Measurements from ENCODE around the gene NDUFS4. TPM values are rescaled to one million over a fixed set of nuclear protein-coding genes. Genes with fewer than 3 reads are reported as not detected.

The NDUFS4 gene
- total and polyA plus RNA-seq, 9 of the 15 experiments (the other 6 are each of a cell fraction or from before 2014, with no cell fraction given) = 68.7 to 313 (median 113) TPM

DNA sequence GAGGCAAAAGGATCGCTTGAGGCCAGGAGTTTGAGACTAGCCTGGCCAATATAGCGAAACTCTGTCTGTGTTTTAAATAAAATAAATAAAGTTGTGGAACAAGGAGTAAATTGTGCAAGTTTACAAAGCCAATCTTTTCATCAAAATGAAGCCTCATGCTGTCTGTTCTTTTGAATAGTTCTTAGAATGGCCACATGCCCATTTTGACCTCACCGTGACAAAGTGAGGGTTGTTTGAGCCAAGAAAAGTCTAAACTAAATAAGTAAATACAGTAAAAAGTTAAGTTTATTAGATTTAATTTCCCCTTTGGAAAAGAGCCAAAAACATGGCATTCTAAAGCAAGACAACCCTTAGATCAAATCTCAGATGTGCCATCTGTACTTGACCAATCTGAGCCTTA, 165.7 kb downstream of the NDUFS4 start:
- TF ChIP-seq ZNF3 (CRISPR knock-in tag; IDR thresholded peaks at IDR 0.05) (no peak), KLF10 (CRISPR knock-in tag; IDR thresholded peaks at IDR 0.05) (no peak), BRD4 (IDR thresholded peaks at IDR 0.05) (no peak), NFE2L1 (tag; IDR thresholded peaks at IDR 0.05; ENCODE audit: borderline replicate concordance, low read depth) (no peak), GABPB2 (CRISPR knock-in tag; conservative IDR thresholded peaks at IDR 0.05) (no peak), DDX20 (tag; IDR thresholded peaks at IDR 0.05; ENCODE audit: low read depth) (no peak), ZNF644 (tag; IDR thresholded peaks at IDR 0.05; ENCODE audit: low read depth) (no peak), RB1 (IDR thresholded peaks at IDR 0.05; ENCODE audit: low read depth) (no peak), ZNF354B (CRISPR knock-in tag; IDR thresholded peaks at IDR 0.05) (no peak), SOX6 (IDR thresholded peaks at IDR 0.05) (no peak), MTA3 (IDR thresholded peaks at IDR 0.05; ENCODE audit: borderline replicate concordance) (no peak), TAF7 (tag; IDR thresholded peaks at IDR 0.05) (no peak), TCFL5 (CRISPR knock-in tag; conservative IDR thresholded peaks at IDR 0.05) (no peak), SIN3A (IDR thresholded peaks at IDR 0.05; ENCODE audit: borderline replicate concordance in 2 of 2, control insufficient read depth in 1 of 2, low read depth in 2 of 2, low read length in 2 of 2) (no peak), PURB (CRISPR knock-in tag; IDR thresholded peaks at IDR 0.05; ENCODE audit: low read depth) (no peak)
- TF ChIP-seq, protein P1, sequence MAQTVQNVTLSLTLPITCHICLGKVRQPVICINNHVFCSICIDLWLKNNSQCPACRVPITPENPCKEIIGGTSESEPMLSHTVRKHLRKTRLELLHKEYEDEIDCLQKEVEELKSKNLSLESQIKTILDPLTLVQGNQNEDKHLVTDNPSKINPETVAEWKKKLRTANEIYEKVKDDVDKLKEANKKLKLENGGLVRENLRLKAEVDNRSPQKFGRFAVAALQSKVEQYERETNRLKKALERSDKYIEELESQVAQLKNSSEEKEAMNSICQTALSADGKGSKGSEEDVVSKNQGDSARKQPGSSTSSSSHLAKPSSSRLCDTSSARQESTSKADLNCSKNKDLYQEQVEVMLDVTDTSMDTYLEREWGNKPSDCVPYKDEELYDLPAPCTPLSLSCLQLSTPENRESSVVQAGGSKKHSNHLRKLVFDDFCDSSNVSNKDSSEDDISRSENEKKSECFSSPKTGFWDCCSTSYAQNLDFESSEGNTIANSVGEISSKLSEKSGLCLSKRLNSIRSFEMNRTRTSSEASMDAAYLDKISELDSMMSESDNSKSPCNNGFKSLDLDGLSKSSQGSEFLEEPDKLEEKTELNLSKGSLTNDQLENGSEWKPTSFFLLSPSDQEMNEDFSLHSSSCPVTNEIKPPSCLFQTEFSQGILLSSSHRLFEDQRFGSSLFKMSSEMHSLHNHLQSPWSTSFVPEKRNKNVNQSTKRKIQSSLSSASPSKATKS (CRISPR knock-in tag; IDR thresholded peaks at IDR 0.05) = no peak
- TF ChIP-seq, protein P2, sequence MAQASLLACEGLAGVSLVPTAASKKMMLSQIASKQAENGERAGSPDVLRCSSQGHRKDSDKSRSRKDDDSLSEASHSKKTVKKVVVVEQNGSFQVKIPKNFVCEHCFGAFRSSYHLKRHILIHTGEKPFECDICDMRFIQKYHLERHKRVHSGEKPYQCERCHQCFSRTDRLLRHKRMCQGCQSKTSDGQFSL (CRISPR knock-in tag; IDR thresholded peaks at IDR 0.05) = no peak
- TF ChIP-seq, protein P2 (tag; IDR thresholded peaks at IDR 0.05) = no peak
- Histone ChIP-seq H3K36me3 (ENCODE audit: control insufficient read depth, insufficient read depth, low read length) (no peaks in the 10 kb centered on the region), H3K4me2 (ENCODE audit: insufficient read depth, low read length) (no peak overlapping the region), H2AFZ (ENCODE audit: low read depth, low read length) (no peak overlapping the region), H3K27me3 (ENCODE audit: control insufficient read depth in 2 of 2, insufficient read depth in 2 of 2, low read length in 2 of 2) (no peaks in the 10 kb centered on the region), H3K9me3 (replicated peaks; ENCODE audit: control insufficient read depth, insufficient read depth, low read depth, low read length) (no peaks in the 10 kb centered on the region), H3K79me2 (ENCODE audit: control insufficient read depth, insufficient read depth, low read length) (no peaks in the 10 kb centered on the region), H4K20me1 (replicated peaks; ENCODE audit: control insufficient read depth, insufficient read depth, low read length) (no peaks in the 10 kb centered on the region), H3K9me1 (ENCODE audit: control insufficient read depth, insufficient read depth, low read length) (no peaks in the 10 kb centered on the region), H3K9ac (ENCODE audit: insufficient read depth in 1 of 2, low read depth in 2 of 2, low read length in 2 of 2) (no peak overlapping the region), H3K4me3 (no peak overlapping the region), H3K4me1 (replicated peaks in 1 of 2; ENCODE audit: control insufficient read depth in 2 of 2, insufficient read depth in 2 of 2, low read length in 2 of 2) (no peaks in the 10 kb centered on the region), H3K27ac (ENCODE audit: extremely low read depth, low read depth, low read length) (no peak overlapping the region)
- CTCF ChIA-PET (ENCODE audit: low intra/inter-chr PET ratio) = no interaction called here
- intact Hi-C loops (cut with micrococcal nuclease) (no loop called here), in situ Hi-C loops (cut with MboI) (no loop called here)
- DNase-seq (ENCODE audit: extremely low read depth in 1 of 4, low spot score in 3 of 4) (no peak), ATAC-seq (no peak), FAIRE-seq (no peak)
- 2% methylated on average over 3 of the region's 3 CpGs for WGBS (ENCODE audit: insufficient coverage, low coverage, missing lambda C conversion rate)
- POLR2A ChIA-PET = no interaction called here
- no TSS peak for BruUV-seq (replicated peaks)
